NB4 (cell line): Measurements from ENCODE around the gene EBF3.

Source experiments
- CTCF ChIP-seq: IDR thresholded peaks from one replicate; pipeline ENCODE4 v1.5.1; 2012; ENCODE audit warnings: low read depth, low read length
- MAX ChIP-seq: IDR thresholded peaks from 2 replicates; pipeline ENCODE4 v1.6.1; 2011; ENCODE audit warnings: low read depth, low read length
- MYC ChIP-seq: IDR thresholded peaks from 2 replicates; pipeline ENCODE4 v1.6.1; 2011; ENCODE audit warnings: low read depth, low read length
- POLR2A ChIP-seq: IDR thresholded peaks from 2 replicates; pipeline ENCODE4 v1.6.1; 2011; ENCODE audit warnings: mild to moderate bottlenecking; ENCODE audit not compliant: insufficient read length; ENCODE audit errors: extremely low read depth

DNA sequence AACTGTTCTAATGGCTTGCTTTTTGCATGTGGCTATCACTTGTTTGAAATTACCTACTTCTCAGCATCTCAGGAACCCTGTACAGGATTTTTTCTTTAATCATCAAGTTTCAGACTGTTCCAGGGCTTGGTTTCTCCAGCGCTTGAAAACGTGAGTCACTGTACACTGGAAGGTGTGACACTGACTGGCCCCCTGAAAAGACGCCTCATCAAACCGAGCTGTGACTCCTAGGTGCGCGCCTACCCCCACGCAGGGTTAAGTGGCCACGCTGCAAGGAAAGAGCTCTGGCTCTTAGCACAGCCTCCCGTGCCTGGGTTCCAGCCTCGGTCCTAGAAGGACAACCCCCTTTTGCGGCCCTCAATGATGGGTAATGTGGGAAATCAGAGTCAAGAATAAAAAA lies 81.0 kb downstream of the EBF3 start:
- TF ChIP-seq CTCF, result no peak
- TF ChIP-seq POLR2A, result no peak
- TF ChIP-seq MYC, result no peak
- TF ChIP-seq MAX, result no peak
